ENCODE measurements around the gene UCKL1.
A peak's percentile ranks its signal among the peaks of the same experiment; 100 is the strongest.
"Not testable (repeated sequence)": the region's sequence is repeated elsewhere in the genome, so short reads cannot be mapped to it uniquely, and the experiment has no call there.

The UCKL1 gene

DNA sequence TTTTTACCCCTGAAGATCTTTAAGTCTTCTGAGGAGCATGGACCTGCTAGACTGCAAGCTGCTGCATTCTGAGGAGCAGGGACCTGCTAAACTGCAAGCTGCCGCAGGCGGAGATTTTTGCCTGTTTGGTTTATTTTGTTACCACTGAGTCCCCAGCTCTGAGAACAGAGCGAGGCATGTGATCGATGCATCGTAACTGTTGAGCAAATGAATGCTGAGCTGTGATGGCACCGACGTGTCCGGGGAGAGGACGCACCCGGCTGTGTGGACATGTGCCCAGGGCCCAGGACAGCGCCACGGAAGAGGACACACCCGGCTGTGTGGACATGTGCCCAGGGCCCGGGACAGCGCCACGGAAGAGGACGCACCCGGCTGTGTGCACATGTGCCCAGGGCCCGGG is 37.1 kb downstream of the UCKL1 start:
- no peak for DNase-seq (ENCODE audit: low read depth in 2 of 2)

- DNase-seq (ENCODE audit: low read depth in 2 of 2): no peak
Measured at GRCh38 chr20:63917811-63918210, 38.4 kb downstream of the UCKL1 start.

DNA sequence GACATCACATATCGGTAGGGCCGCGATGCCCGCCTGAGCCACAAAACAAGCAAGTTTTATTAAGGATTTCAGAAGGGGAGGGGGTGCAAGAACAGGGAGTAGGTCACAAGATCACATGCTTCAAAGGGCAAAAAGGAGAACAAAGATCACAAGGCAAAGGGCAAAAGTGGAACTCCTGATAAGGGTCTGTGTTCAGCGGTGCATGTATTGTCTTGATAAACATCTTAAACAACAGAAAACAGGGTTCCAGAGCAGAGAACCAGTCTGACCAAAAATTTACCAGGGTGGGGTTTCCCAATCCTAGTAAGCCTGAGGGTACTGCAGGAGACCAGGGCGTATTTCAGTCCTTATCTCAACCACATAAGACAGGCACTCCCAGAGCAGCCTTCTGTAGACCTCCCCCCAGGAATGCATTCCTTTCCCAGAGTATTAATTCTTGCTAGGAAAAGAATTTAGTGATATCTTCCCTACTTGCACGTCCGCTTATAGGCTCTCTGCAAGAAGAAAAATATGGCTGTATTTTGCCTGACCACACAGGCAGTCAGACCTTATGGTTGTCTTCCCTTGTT is 39.8 kb downstream of the UCKL1 start:
- not testable (repeated sequence) for DNase-seq (ENCODE audit: low read depth in 2 of 2)

- DNase-seq (ENCODE audit: low read depth in 2 of 2): no peak
Measured at GRCh38 chr20:63915471-63915870, 40.7 kb downstream of the UCKL1 start.

DNA sequence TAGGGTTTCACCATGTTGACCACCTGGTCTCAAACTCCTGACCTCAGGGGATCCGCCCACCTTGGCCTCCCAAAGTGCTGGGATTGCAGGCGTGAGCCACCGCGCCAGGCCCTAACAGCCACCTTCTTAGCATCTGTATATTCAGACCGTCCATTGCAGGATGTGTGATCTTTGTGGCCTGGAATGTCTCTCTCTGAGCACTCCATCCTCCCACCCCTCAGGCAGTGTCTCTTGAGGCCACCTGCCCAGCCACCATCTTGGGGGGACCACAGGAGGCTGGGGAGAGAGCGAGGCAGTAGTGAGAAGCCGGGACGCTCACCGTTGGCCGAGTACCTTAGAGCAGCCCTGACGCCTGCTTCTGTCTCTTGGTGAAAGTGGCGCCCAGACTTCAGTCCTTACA is 42.4 kb downstream of the UCKL1 start:
- no peak for DNase-seq (ENCODE audit: low read depth in 2 of 2)

GRCh38 chr20:63911176-63911575 is 45.0 kb downstream of the UCKL1 start:
- no peak for DNase-seq (ENCODE audit: low read depth in 2 of 2)

DNA sequence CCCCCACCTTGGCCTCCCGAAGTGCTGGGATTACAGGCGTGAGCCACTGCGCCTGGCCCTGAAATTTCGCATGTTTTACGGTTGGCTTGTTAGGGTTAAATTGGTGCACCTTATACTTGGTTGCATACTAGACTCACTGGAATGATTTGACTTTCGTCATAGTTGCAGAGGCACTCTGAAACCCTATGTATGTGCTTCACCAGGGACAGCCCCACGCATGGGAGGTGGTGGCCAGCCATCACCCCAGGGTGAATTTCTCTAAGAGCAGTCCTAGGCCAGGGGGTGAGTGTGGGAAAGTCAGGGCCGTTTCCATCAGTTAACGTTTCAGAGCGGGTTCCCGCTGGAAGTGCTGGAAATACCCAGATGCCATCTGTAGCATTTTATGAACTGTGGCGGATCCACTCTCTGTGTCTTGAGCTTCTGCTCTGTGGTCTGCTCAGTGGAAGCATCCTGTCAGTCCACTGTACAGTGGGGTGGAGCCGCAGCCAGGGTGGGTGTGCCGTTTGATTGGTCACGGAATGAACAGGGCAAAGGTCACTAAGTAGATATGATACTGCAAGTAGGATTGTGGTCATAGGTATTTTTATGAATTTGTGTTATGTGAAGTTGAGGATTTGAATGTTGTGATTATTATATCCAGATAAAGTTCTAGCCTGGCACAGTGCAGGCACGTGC is 48.1 kb downstream of the UCKL1 start:
- no peak for DNase-seq (ENCODE audit: low read depth in 2 of 2)

- DNase-seq (ENCODE audit: low read depth in 2 of 2): no peak
Measured at GRCh38 chr20:63903796-63904561, 52.2 kb downstream of the UCKL1 start.

DNA sequence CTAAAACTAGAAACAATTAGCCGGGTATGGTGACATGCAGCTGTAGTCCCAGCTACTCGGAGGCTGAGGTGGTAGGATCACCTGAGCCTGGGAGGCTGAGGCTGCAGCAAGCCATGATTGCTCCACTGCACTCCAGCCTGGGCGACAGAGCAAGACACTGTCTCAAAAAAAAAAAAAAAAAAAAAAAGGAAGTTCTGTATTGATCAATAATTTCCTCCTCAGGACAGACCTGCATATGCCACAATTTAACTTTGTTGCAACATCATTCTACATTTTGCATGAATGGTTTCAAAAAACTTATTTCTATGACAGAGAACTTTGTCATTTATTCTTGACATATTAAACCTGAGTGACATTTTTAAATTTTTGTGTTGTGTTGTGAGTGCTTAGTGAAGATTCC is 55.8 kb downstream of the UCKL1 start:
- no peak for DNase-seq (ENCODE audit: low read depth in 2 of 2)

DNA sequence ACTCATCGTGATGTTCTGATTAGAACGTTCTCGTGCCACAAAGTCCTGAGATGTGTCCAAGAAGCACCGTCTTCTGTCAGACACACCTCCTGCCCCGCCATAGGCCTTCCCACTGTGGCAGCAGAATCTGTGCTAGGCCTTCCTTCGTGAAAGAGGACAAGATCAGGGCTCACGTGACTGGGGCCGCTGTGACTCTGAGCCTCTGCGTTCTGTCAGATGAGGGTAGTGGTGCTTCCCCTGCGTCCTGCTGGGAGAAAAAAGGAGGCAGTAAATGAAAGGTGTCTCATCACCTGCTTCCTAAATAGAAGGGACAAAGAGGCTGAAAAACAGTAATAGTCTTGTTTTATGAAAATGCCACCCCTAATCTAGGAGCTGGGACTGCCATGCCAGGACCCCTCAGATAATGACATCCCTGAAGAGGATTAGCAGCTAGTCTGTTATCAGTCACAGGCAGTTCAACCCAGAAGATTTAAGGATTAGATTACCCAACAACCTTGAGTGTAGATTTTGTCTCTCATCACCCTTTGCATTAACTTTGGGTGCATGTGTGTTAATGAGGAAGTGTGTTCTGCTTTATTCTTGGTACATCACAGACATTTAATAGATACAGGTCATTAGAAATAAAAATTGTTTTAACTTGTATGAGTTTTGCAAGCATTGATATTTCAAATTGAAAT is 57.2 kb downstream of the UCKL1 start:
- no peak for DNase-seq (ENCODE audit: low read depth in 2 of 2)

DNA sequence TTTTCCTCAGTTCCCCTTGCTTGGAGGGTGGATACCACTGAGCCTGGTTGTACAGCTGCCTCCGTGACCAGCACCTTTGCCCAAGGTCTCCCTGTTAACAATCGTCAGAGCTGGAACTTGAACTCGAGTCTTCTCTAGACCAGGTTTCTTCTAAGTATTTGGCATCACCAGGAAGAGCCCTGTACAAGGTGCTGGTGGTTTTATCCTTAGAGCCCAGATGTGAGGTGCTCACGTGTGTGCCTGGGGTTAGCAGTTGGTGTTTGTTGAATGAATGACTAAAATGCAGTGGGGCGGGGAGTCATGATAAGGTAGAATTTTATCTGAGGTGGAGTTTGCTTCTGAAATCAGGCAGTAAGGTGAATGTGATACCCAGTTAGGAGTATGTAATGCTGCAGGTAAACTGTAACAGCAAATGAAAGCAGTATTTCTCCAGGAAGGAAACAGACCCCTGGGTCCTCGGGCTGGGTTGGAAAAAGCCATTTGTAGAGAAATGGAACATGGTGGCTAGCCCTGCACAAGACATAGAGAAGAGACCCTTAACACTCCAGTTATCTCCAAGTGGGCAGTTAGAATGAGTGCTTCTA is 58.1 kb downstream of the UCKL1 start:
- DNase-seq (ENCODE audit: low read depth in 2 of 2): no peak

GRCh38 chr20:63896264-63897105 is 59.7 kb downstream of the UCKL1 start:
- DNase-seq (ENCODE audit: low read depth in 2 of 2): no peak

- no peak for DNase-seq (ENCODE audit: low read depth in 2 of 2)
Measured at GRCh38 chr20:63895952-63896263, 60.3 kb downstream of the UCKL1 start.

DNA sequence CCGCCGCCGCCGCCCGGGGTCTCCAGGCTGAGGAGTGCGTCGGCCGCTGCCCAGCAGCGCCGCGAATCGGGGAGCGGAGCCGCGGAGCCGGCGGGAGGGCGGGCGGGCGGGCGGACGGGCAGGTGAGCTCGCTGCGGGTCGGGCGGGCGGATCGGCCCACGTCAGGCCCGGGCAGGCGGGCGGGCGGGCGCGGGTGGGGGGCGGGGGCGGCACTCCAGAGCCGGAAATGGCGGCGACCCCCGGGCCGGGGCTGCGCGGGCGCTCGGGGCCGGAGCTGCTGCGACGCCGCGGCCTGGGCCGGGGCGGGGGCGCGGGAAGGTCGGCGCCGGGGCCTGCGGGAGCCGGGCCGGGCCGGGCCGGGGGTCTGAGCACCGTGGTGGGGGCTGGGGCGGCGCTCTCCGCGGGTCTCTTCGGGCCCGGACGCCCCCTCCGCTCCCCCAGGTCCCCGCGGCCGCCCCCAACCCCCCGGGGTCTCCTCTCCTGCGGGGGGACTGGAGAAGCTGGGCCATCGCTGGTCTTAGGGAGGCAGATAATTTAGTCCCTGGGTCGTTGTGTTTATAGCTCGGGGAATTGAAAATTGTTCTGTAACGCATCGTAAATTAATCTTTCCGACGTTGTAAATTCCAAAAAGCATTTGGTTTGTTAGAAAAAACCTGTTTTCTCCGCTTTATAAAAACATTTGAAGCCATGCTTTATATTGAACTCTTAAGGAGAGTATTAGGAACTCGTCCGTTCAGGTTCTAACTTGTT is 60.8 kb downstream of the UCKL1 start:
- no peak for DNase-seq (ENCODE audit: low read depth in 2 of 2)

- DNase-seq (ENCODE audit: low read depth in 2 of 2): peak; percentile 94
Measured at GRCh38 chr20:63894358-63895201, 61.6 kb downstream of the UCKL1 start, which contains the start of gene DNAJC5. Gene DNAJC5 (plus strand): TSS chr20:63895126. CDS start chr20:63928346, 33,220 bp downstream.

DNA sequence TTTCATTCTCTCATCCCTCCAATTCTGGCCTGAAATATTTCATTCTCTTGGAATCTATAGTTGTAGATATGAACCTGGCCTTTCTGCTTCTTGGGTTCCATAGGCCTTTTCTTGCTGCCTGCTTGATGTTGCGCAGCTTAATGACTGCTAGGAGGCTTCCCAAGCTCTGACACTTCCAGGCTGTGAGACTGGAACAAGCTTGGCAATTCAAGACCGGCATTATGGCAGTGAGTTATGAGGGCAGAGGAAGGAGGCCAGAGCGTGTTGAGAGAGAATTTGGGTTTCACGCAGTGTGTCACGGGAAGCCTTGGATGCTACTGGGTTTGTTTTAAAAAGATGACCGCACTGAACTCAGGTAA is 62.2 kb downstream of the UCKL1 start:
- no peak for DNase-seq (ENCODE audit: low read depth in 2 of 2)

GRCh38 chr20:63892402-63892801 is 63.8 kb downstream of the UCKL1 start:
- no peak for DNase-seq (ENCODE audit: low read depth in 2 of 2)

GRCh38 chr20:63891061-63892002 is 64.9 kb downstream of the UCKL1 start:
- no peak for DNase-seq (ENCODE audit: low read depth in 2 of 2)

DNA sequence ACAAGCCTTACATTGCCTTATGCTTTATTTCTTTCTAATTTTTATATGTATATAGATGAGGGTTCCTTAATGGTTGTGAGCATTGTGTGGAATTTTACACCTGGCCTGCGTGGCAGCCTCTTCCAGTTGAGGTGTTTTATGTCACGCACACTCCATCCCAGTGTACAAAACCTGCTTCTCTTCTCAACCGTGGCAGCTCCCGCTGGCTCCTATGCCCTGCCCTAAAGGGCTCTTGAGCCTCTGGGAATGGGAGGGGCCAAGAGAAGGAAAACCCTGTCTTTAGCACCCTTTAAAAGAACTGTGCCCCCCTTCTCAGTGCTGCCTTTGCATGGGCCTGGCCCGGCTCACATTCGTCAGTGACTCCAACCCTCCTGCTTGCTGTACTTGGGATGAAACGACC is 65.6 kb downstream of the UCKL1 start:
- no peak for DNase-seq (ENCODE audit: low read depth in 2 of 2)

Data from stimulated activated CD8-positive, alpha-beta memory T cell treated with anti-CD3 and anti-CD28 coated beads, Interleukin-2, amount 100 ng/mL, for 1 hour (primary cell).